ENCODE data around the gene TYROBP.

Gene TYROBP

DNA sequence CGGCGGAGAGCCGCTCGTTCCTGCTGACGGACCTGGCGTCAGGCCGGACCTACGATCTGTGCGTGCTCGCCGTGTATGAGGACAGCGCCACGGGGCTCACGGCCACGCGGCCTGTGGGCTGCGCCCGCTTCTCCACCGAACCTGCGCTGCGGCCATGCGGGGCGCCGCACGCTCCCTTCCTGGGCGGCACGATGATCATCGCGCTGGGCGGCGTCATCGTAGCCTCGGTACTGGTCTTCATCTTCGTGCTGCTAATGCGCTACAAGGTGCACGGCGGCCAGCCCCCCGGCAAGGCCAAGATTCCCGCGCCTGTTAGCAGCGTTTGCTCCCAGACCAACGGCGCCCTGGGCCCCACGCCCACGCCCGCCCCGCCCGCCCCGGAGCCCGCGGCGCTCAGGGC, 36.5 kb upstream of the TYROBP start:
- no peaks in the 10 kb centered on the region for H3K79me2 ChIP-seq (ENCODE audit: insufficient read depth, low read length)
- H3K9me3 ChIP-seq (ENCODE audit: insufficient read depth, low read depth, low read length), result no peaks in the 10 kb centered on the region
- no peaks in the 10 kb centered on the region for H3K4me1 ChIP-seq (ENCODE audit: insufficient read depth, low read length, poor library complexity, severe bottlenecking)
- no peaks in the 10 kb centered on the region for H4K20me1 ChIP-seq (ENCODE audit: insufficient read depth, low read length, poor library complexity, severe bottlenecking)
- no peak overlapping the region for H3K4me3 ChIP-seq (ENCODE audit: low read length, poor library complexity, severe bottlenecking)
- H3K27me3 ChIP-seq (ENCODE audit: insufficient read depth, low read length, poor library complexity, severe bottlenecking), result no peaks in the 10 kb centered on the region
- no peaks in the 10 kb centered on the region for H3K36me3 ChIP-seq (ENCODE audit: insufficient read depth, low read length)
- H3K9ac ChIP-seq (ENCODE audit: low read depth, low read length, poor library complexity, severe bottlenecking), result no peak overlapping the region
- no peak overlapping the region for H3K4me2 ChIP-seq (ENCODE audit: low read depth, low read length, poor library complexity, severe bottlenecking)
- no peak overlapping the region for H2AFZ ChIP-seq (ENCODE audit: low read length)
- H3K9me2 ChIP-seq (replicated peaks; ENCODE audit: low read depth, low read length), result no peaks in the 10 kb centered on the region
- TF ChIP-seq CTCF (conservative IDR thresholded peaks at IDR 0.05; ENCODE audit: low read length) (no peak), EZH2phosphoT487 (IDR thresholded peaks at IDR 0.05; ENCODE audit: borderline replicate concordance) (no peak)
- H3F3A ChIP-seq (ENCODE audit: low read depth), result no peaks in the 10 kb centered on the region

- no peaks in the 10 kb centered on the region for H3F3A ChIP-seq (ENCODE audit: low read depth)
- no peaks in the 10 kb centered on the region for H3K79me2 ChIP-seq (ENCODE audit: insufficient read depth, low read length)
- no peaks in the 10 kb centered on the region for H3K27me3 ChIP-seq (ENCODE audit: insufficient read depth, low read length, poor library complexity, severe bottlenecking)
- no peaks in the 10 kb centered on the region for H3K9me2 ChIP-seq (replicated peaks; ENCODE audit: low read depth, low read length)
- TF ChIP-seq EZH2phosphoT487 (IDR thresholded peaks at IDR 0.05; ENCODE audit: borderline replicate concordance) (no peak), CTCF (conservative IDR thresholded peaks at IDR 0.05; ENCODE audit: low read length) (no peak)
- H3K36me3 ChIP-seq (ENCODE audit: insufficient read depth, low read length), result no peaks in the 10 kb centered on the region
- H2AFZ ChIP-seq (ENCODE audit: low read length), result no peak overlapping the region
- no peak overlapping the region for H3K4me2 ChIP-seq (ENCODE audit: low read depth, low read length, poor library complexity, severe bottlenecking)
- no peaks in the 10 kb centered on the region for H3K9me3 ChIP-seq (ENCODE audit: insufficient read depth, low read depth, low read length)
- H3K4me1 ChIP-seq (ENCODE audit: insufficient read depth, low read length, poor library complexity, severe bottlenecking), result no peaks in the 10 kb centered on the region
- no peaks in the 10 kb centered on the region for H4K20me1 ChIP-seq (ENCODE audit: insufficient read depth, low read length, poor library complexity, severe bottlenecking)
- no peak overlapping the region for H3K4me3 ChIP-seq (ENCODE audit: low read length, poor library complexity, severe bottlenecking)
- H3K9ac ChIP-seq (ENCODE audit: low read depth, low read length, poor library complexity, severe bottlenecking), result no peak overlapping the region
Measured at GRCh38 chr19:35943321-35944301, 35.5 kb upstream of the TYROBP start.

- H3K27me3 ChIP-seq (ENCODE audit: insufficient read depth, low read length, poor library complexity, severe bottlenecking), result no peaks in the 10 kb centered on the region
- TF ChIP-seq EZH2phosphoT487 (IDR thresholded peaks at IDR 0.05; ENCODE audit: borderline replicate concordance) (no peak), CTCF (conservative IDR thresholded peaks at IDR 0.05; ENCODE audit: low read length) (no peak)
- peaks cover 9% of the 10 kb centered on the region for H3K4me1 ChIP-seq (ENCODE audit: insufficient read depth, low read length, poor library complexity, severe bottlenecking)
- no peak overlapping the region for H3K9ac ChIP-seq (ENCODE audit: low read depth, low read length, poor library complexity, severe bottlenecking)
- no peaks in the 10 kb centered on the region for H3F3A ChIP-seq (ENCODE audit: low read depth)
- no peaks in the 10 kb centered on the region for H3K36me3 ChIP-seq (ENCODE audit: insufficient read depth, low read length)
- no peaks in the 10 kb centered on the region for H3K9me2 ChIP-seq (replicated peaks; ENCODE audit: low read depth, low read length)
- H3K9me3 ChIP-seq (ENCODE audit: insufficient read depth, low read depth, low read length), result no peaks in the 10 kb centered on the region
- no peaks in the 10 kb centered on the region for H3K79me2 ChIP-seq (ENCODE audit: insufficient read depth, low read length)
- H2AFZ ChIP-seq (ENCODE audit: low read length), result no peak overlapping the region
- H4K20me1 ChIP-seq (ENCODE audit: insufficient read depth, low read length, poor library complexity, severe bottlenecking), result peaks cover 8% of the 10 kb centered on the region
- H3K4me2 ChIP-seq (ENCODE audit: low read depth, low read length, poor library complexity, severe bottlenecking), result no peak overlapping the region
- H3K4me3 ChIP-seq (ENCODE audit: low read length, poor library complexity, severe bottlenecking), result no peak overlapping the region
Measured at GRCh38 chr19:35942235-35942634, 34.1 kb upstream of the TYROBP start.

Data from Loucy (cell line).